WTC11 (cell line): ENCODE measurements around the gene SNX21. TPM values are rescaled to one million over a fixed set of nuclear protein-coding genes. Genes with fewer than 3 reads are reported as not detected.

Experiments
- ATAC-seq: fragments of 200-7000 bp; cut with Tn5 transposase; 2 replicates; pipeline ENCODE4 v1.10.0; 2021; ENCODE audit warnings: mild to moderate bottlenecking, moderate library complexity
- CTCF ChIA-PET: fragments of 300-600 bp; sonication (Branson Sonifier 250); formaldehyde crosslinking; loops from one replicate; lab custom pipeline; 2021; ENCODE audit warnings: antibody characterized with exemption; lab: Charles Lee
- POLR2A ChIA-PET: fragments of 350-600 bp; sonication (Branson Sonifier 250); formaldehyde crosslinking; loops from one replicate; lab custom pipeline; 2021; ENCODE audit warnings: antibody characterized with exemption; lab: Charles Lee
- DNase-seq: peaks from one replicate; pipeline ENCODE4 v3.0.0; 2021; ENCODE audit warnings: low spot score
- H3K27ac Mint-ChIP-seq: 2 replicates; pipeline ENCODE4 v1.8.0; 2021; ENCODE audit warnings: mixed read lengths
- H3K27me3 Mint-ChIP-seq: 2 replicates; pipeline ENCODE4 v1.8.0; 2021; ENCODE audit warnings: low read depth, mild to moderate bottlenecking, moderate library complexity, mixed read lengths
- H3K36me3 Mint-ChIP-seq: 2 replicates; pipeline ENCODE4 v1.8.0; 2021; ENCODE audit warnings: mixed read lengths
- H3K4me1 Mint-ChIP-seq: 2 replicates; pipeline ENCODE4 v1.8.0; 2022; ENCODE audit warnings: mixed read lengths
- H3K4me3 Mint-ChIP-seq: 2 replicates; pipeline ENCODE4 v1.8.0; 2021; ENCODE audit warnings: mild to moderate bottlenecking, moderate library complexity, mixed read lengths
- H3K9me3 Mint-ChIP-seq: 2 replicates; pipeline ENCODE4 v1.8.0; 2021; ENCODE audit warnings: mixed read lengths
- AR ChIP-seq: fragments of 250-450 bp; sonication (Bioruptor Pico); IDR thresholded peaks from 2 replicates; pipeline ENCODE4 v1.9.0; 2021; ENCODE audit warnings: mild to moderate bottlenecking
- ATF6 ChIP-seq: sonication (generic); formaldehyde crosslinking; IDR thresholded peaks from 2 replicates; pipeline ENCODE4 v1.8.1; 2023; ENCODE audit warnings: mild to moderate bottlenecking, missing genetic modification reagents
- CREB1 ChIP-seq: sonication (generic); formaldehyde crosslinking; IDR thresholded peaks from 2 replicates; pipeline ENCODE4 v1.8.0; 2023; ENCODE audit warnings: mild to moderate bottlenecking, missing genetic modification reagents
- E2F1 ChIP-seq: sonication (generic); formaldehyde crosslinking; IDR thresholded peaks from 2 replicates; pipeline ENCODE4 v1.8.0; 2022; ENCODE audit warnings: mild to moderate bottlenecking, missing genetic modification reagents
- ELF4 ChIP-seq: sonication (generic); formaldehyde crosslinking; IDR thresholded peaks from 2 replicates; pipeline ENCODE4 v1.8.1; 2022; ENCODE audit warnings: low read depth, mild to moderate bottlenecking, moderate library complexity, missing genetic modification reagents
- ERG ChIP-seq: fragments of 250-450 bp; sonication (Bioruptor Pico); IDR thresholded peaks from 2 replicates; pipeline ENCODE4 v1.8.0; 2021; ENCODE audit warnings: mild to moderate bottlenecking
- FOXK1 ChIP-seq: sonication (generic); formaldehyde crosslinking; IDR thresholded peaks from 2 replicates; pipeline ENCODE4 v1.8.0; 2022; ENCODE audit warnings: mild to moderate bottlenecking, moderate library complexity, missing genetic modification reagents
- FOXP4 ChIP-seq: sonication (generic); formaldehyde crosslinking; IDR thresholded peaks from 2 replicates; pipeline ENCODE4 v1.8.0; 2022; ENCODE audit warnings: mild to moderate bottlenecking, missing genetic modification reagents
- HMGA2 ChIP-seq: fragments of 250-450 bp; sonication (Bioruptor Pico); IDR thresholded peaks from 2 replicates; pipeline ENCODE4 v1.4.0; 2021; ENCODE audit warnings: mild to moderate bottlenecking, moderate library complexity
- MAX ChIP-seq: sonication (generic); formaldehyde crosslinking; IDR thresholded peaks from 2 replicates; pipeline ENCODE4 v1.8.0; 2022; ENCODE audit warnings: mild to moderate bottlenecking, missing genetic modification reagents
- MXD4 ChIP-seq: fragments of 250-450 bp; sonication (Bioruptor Pico); IDR thresholded peaks from 2 replicates; pipeline ENCODE4 v1.8.0; 2021; ENCODE audit warnings: mild to moderate bottlenecking, moderate library complexity, borderline replicate concordance
- NR1H2 ChIP-seq: sonication (generic); formaldehyde crosslinking; IDR thresholded peaks from 2 replicates; pipeline ENCODE4 v1.9.0; 2021; ENCODE audit warnings: mild to moderate bottlenecking, moderate library complexity, missing genetic modification reagents
- NR2C2 ChIP-seq: sonication (generic); formaldehyde crosslinking; IDR thresholded peaks from 2 replicates; pipeline ENCODE4 v1.8.0; 2022; ENCODE audit warnings: mild to moderate bottlenecking, missing genetic modification reagents
- PRRX2 ChIP-seq: fragments of 250-450 bp; sonication (Bioruptor Pico); IDR thresholded peaks from 2 replicates; pipeline ENCODE4 v1.8.0; 2021; ENCODE audit warnings: mild to moderate bottlenecking
- SMAD3 ChIP-seq: sonication (generic); formaldehyde crosslinking; IDR thresholded peaks from 2 replicates; pipeline ENCODE4 v1.8.0; 2022; ENCODE audit warnings: missing genetic modification reagents, mild to moderate bottlenecking, borderline replicate concordance
- TCF7 ChIP-seq: sonication (generic); formaldehyde crosslinking; IDR thresholded peaks from 2 replicates; pipeline ENCODE4 v1.8.0; 2022; ENCODE audit warnings: mild to moderate bottlenecking, low read depth, missing genetic modification reagents, moderate library complexity
- ZNF671 ChIP-seq: fragments of 250-450 bp; sonication (Bioruptor Pico); IDR thresholded peaks from 2 replicates; pipeline ENCODE4 v1.8.0; 2021; ENCODE audit warnings: mild to moderate bottlenecking
- total RNA-seq: library from RNA; stranded (reverse); gene quantifications from 3 replicates; pipeline ENCODE4 v1.2.3, GENCODE V29; 2021

Gene SNX21
- total RNA-seq, 1 experiment from 2014 or later = 17.9 TPM

GRCh38 chr20:45890985-45891983 is 57.7 kb downstream of the SNX21 start, which contains the start of the genes CTSA and NEURL2 (continued):
- TF ChIP-seq ERG (CRISPR knock-in tag) (no peak), E2F1 (no peak), MXD4 (CRISPR knock-in tag) (no peak), MAX (peak; percentile 88), AR (CRISPR knock-in tag) (no peak), NR1H2 (CRISPR knock-in tag) (no peak), ZNF671 (CRISPR knock-in tag) (no peak), HMGA2 (CRISPR knock-in tag) (no peak), CREB1 (CRISPR knock-in tag) (no peak), TCF7 (CRISPR knock-in tag) (no peak), SMAD3 (CRISPR knock-in tag) (no peak), FOXP4 (CRISPR knock-in tag) (peak; percentile 85; the same call in 1 of the 2 replicates), ELF4 (0 out of 2 replicates have a peak, but pooled peaks have one; percentile 5), PRRX2 (CRISPR knock-in tag) (no peak)
- TF ChIP-seq, all 79 proteins: peak for 27

GRCh38 chr20:45892049-45892825 is 58.6 kb downstream of the SNX21 start:
- H3K4me1 Mint-ChIP-seq = peaks cover 12% of the 10 kb centered on the region
- POLR2A ChIA-PET = interaction anchor here (0.8 to 1.2 kb wide), 2 partner anchors 11 to 68 kb away, joined by 3 to 4 read pairs; partner anchors contain the start of gene ZSWIM1
- H3K27me3 Mint-ChIP-seq = no peaks in the 10 kb centered on the region; the same call in 1 of the 2 replicates
- DNase-seq (no peak), ATAC-seq (no peak)
- H3K9me3 Mint-ChIP-seq = no peaks in the 10 kb centered on the region
- CTCF ChIA-PET = interaction anchor here (1.3 to 3.0 kb wide), 3 partner anchors 50 to 120 kb away, joined by 3 to 15 read pairs (median 10); no protein-coding TSS in a partner anchor
- no peak overlapping the region for H3K27ac Mint-ChIP-seq
- peak overlapping the region; percentile 87 for H3K4me3 Mint-ChIP-seq
- H3K36me3 Mint-ChIP-seq = peaks cover 8% of the 10 kb centered on the region
- 0 out of 2 replicates have a peak, but pooled peaks have one; percentile 24 for TF ChIP-seq FOXK1 (CRISPR knock-in tag)
- no peak for TF ChIP-seq ATF6 (CRISPR knock-in tag)
- TF ChIP-seq NR2C2 = no peak
